ENCODE data around the gene KREMEN2. TPM values are rescaled to one million over a fixed set of nuclear protein-coding genes. Genes with fewer than 3 reads are reported as not detected.

KREMEN2 gene
- total and polyA plus RNA-seq, 2 of the 4 experiments (the other 2 are of a cell fraction): 0.03 TPM; not detected in 1

DNA sequence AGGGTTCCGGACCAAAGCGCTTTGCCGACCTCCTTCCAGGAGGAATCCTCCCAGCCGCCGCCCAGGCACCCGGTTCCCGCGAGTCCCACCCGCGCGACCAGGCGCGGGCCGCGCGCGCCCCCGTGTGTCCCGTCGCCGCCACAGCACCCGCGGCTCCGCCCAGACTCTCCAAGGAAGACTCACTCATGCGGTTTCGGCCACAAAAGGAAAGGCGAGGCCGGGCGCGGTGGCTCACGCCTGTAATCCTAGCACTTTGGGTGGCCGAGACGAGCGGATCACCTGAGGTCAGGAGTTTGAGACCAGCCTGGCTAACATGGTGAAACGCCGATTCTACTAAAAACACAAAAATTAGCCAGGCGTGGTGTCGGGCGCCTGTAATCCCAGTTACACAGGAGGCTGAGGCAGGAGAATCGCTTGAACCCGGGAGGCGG, 19.6 kb downstream of the KREMEN2 start:
- Histone ChIP-seq H3K79me1 (ENCODE audit: low read depth in 1 of 2, low read length in 2 of 2) (peaks cover 8 to 15% of the 10 kb centered on the region in 2 experiments), H4K91ac (ENCODE audit: insufficient read depth, low read depth, low read length) (no peak overlapping the region), H3K27ac (ENCODE audit: insufficient read depth, low read length) (no peak overlapping the region; the same call in 1 of the 2 replicates), H4K8ac (ENCODE audit: low read depth in 2 of 2, low read length in 2 of 2) (peak overlapping the region in 1 of 2 experiments; percentile 86; a peak in 1 of 4 replicates), H2AK9ac (replicated peaks; ENCODE audit: low read depth, low read length, poor library complexity) (peak overlapping the region; percentile 28), H3K4me2 (ENCODE audit: low read depth, low read length) (peak overlapping the region; percentile 87), H4K20me1 (ENCODE audit: insufficient read depth, low read length) (no peaks in the 10 kb centered on the region), H3K9me3 (ENCODE audit: control insufficient read depth, insufficient read depth, low read length) (no peaks in the 10 kb centered on the region), H4K5ac (ENCODE audit: low read depth, low read length) (peak overlapping the region; percentile 58), H3K56ac (ENCODE audit: extremely low read depth, insufficient read depth, low read length) (no peak overlapping the region), H3K23ac (ENCODE audit: low read depth, low read length) (no peak overlapping the region), H2AFZ (replicated peaks; ENCODE audit: low read length, poor library complexity) (peak overlapping the region; percentile 97), H3K18ac (ENCODE audit: low read depth, low read length) (no peak overlapping the region), H2BK20ac (ENCODE audit: low read depth, low read length) (no peak overlapping the region), H3K27me3 (ENCODE audit: control insufficient read depth, insufficient read depth, low read length) (peaks cover 4% of the 10 kb centered on the region; the same call in 1 of the 2 replicates), H3K4me3 (ENCODE audit: insufficient read depth, low read depth, low read length) (peak overlapping the region; percentile 18), H3K4me1 (ENCODE audit: control insufficient read depth, insufficient read depth, low read length) (peaks cover 6% of the 10 kb centered on the region), H2BK120ac (ENCODE audit: low read depth, low read length) (no peak overlapping the region), H2BK15ac (ENCODE audit: low read depth, low read length) (no peak overlapping the region), H3K9ac (ENCODE audit: low read depth, low read length) (no peak overlapping the region), H2BK5ac (ENCODE audit: low read depth, low read length, poor library complexity, severe bottlenecking) (no peak overlapping the region), H3K14ac (replicated peaks; ENCODE audit: low read depth, low read length) (peak overlapping the region; percentile 83; the same call in 1 of the 2 replicates), H3K9me1 (ENCODE audit: insufficient read depth, low read length) (0 out of 2 replicates have a peak, but pooled peaks cover 4% of the 10 kb centered on the region), H3K36me3 (ENCODE audit: control insufficient read depth, insufficient read depth, low read length) (no peaks in the 10 kb centered on the region), H2AK5ac (ENCODE audit: low read depth, low read length) (no peak overlapping the region), H3K4ac (ENCODE audit: low read depth, low read length) (peak overlapping the region; percentile 70)
- dilution Hi-C loops (cut with HindIII; ENCODE audit: low sequenced_read_pairs, unreplicated experiment): no loop called here
- TF ChIP-seq, protein P1, sequence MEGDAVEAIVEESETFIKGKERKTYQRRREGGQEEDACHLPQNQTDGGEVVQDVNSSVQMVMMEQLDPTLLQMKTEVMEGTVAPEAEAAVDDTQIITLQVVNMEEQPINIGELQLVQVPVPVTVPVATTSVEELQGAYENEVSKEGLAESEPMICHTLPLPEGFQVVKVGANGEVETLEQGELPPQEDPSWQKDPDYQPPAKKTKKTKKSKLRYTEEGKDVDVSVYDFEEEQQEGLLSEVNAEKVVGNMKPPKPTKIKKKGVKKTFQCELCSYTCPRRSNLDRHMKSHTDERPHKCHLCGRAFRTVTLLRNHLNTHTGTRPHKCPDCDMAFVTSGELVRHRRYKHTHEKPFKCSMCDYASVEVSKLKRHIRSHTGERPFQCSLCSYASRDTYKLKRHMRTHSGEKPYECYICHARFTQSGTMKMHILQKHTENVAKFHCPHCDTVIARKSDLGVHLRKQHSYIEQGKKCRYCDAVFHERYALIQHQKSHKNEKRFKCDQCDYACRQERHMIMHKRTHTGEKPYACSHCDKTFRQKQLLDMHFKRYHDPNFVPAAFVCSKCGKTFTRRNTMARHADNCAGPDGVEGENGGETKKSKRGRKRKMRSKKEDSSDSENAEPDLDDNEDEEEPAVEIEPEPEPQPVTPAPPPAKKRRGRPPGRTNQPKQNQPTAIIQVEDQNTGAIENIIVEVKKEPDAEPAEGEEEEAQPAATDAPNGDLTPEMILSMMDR (conservative IDR thresholded peaks at IDR 0.05; ENCODE audit: low read depth, low read length): peak; percentile 94
- no peak for TF ChIP-seq MXI1 (IDR thresholded peaks at IDR 0.05; ENCODE audit: borderline replicate concordance, low read depth, low read length)
- 0 out of 2 replicates have a peak, but pooled peaks have one; percentile 28 for TF ChIP-seq POLR2A (IDR thresholded peaks at IDR 0.05; ENCODE audit: low read depth, low read length)
- TF ChIP-seq RAD21 (IDR thresholded peaks at IDR 0.05; ENCODE audit: low read length): peak; percentile 77
- no peak for TF ChIP-seq MAFK (IDR thresholded peaks at IDR 0.05; ENCODE audit: low read depth, low read length)
- no peak for TF ChIP-seq CHD1 (IDR thresholded peaks at IDR 0.05; ENCODE audit: low read depth, low read length)
- no peak for TF ChIP-seq RFX5 (IDR thresholded peaks at IDR 0.05; ENCODE audit: low read depth, low read length)
- TF ChIP-seq ELK1 (IDR thresholded peaks at IDR 0.05; ENCODE audit: borderline replicate concordance, low read depth, low read length): no peak
- TF ChIP-seq FOS (IDR thresholded peaks at IDR 0.05; ENCODE audit: low read depth, low read length): no peak
- peak; percentile 69; the same call in 1 of the 2 replicates for TF ChIP-seq BHLHE40 (IDR thresholded peaks at IDR 0.05; ENCODE audit: low read depth, low read length)
- TF ChIP-seq MAZ (IDR thresholded peaks at IDR 0.05; ENCODE audit: borderline replicate concordance, low read depth, low read length): peak; percentile 42; the same call in 1 of the 2 replicates
- no peak for TF ChIP-seq NFE2L2 (IDR thresholded peaks at IDR 0.05; ENCODE audit: low read depth, low read length)
- peak; percentile 52 for TF ChIP-seq SMC3 (IDR thresholded peaks at IDR 0.05; ENCODE audit: low read depth, low read length)
- TF ChIP-seq, protein P2, sequence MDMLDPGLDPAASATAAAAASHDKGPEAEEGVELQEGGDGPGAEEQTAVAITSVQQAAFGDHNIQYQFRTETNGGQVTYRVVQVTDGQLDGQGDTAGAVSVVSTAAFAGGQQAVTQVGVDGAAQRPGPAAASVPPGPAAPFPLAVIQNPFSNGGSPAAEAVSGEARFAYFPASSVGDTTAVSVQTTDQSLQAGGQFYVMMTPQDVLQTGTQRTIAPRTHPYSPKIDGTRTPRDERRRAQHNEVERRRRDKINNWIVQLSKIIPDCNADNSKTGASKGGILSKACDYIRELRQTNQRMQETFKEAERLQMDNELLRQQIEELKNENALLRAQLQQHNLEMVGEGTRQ (IDR thresholded peaks at IDR 0.05; ENCODE audit: low read depth, low read length): no peak
- intact Hi-C loops (cut with micrococcal nuclease): loop anchor here (1.0 kb wide), 1 partner anchor 39 kb away; no protein-coding TSS in a partner anchor
- ATAC-seq (ENCODE audit: low read depth) (peak; percentile 79), DNase-seq (peak; percentile 69)
- BruUV-seq (replicated peaks): no TSS peak
- POLR2A ChIA-PET (ENCODE audit: unreplicated experiment): no interaction called here
- in situ Hi-C loops (cut with MboI; ENCODE audit: low sequenced_read_pairs): no loop called here
- CTCF ChIA-PET: no interaction called here
- 24% methylated on average over 24 of the region's 42 CpGs; no CpG with 5 or more reads in 1 of the 2 experiments for WGBS, 2 experiments (ENCODE audit: extremely low coverage in 2 of 2, insufficient read length in 1 of 2)
